Keratinocyte (primary cell): ENCODE results near the gene PLD5. TPM values are rescaled to one million over a fixed set of nuclear protein-coding genes. Genes with fewer than 3 reads are reported as not detected.

Experiments used
- DNase-seq: peaks from one replicate; pipeline ENCODE4 v3.0.0-alpha.2; 2011; ENCODE audit warnings: low read depth, missing footprints, low spot score
- FAIRE-seq: peaks from 2 replicates; lab custom pipeline; 2011; peaks lifted over from hg19 to GRCh38; lab: Jason Lieb, UNC
- H2AFZ ChIP-seq: 2 replicates; pipeline ENCODE4 v1.6.0; 2012; ENCODE audit warnings: low read length, control low read depth, inconsistent platforms; ENCODE audit not compliant: control insufficient read depth
- H3K27ac ChIP-seq: 2 replicates; pipeline ENCODE4 v1.5.1; 2011; ENCODE audit warnings: low read length; ENCODE audit not compliant: control insufficient read depth, insufficient read depth
- H3K27me3 ChIP-seq: 3 replicates; pipeline ENCODE4 v1.6.0; 2011; ENCODE audit warnings: low read length; ENCODE audit not compliant: control insufficient read depth, insufficient read depth; ENCODE audit errors: extremely low read depth
- H3K36me3 ChIP-seq, 2 experiments: 2 replicates in 1 of 2; 3 replicates in 1 of 2; pipeline ENCODE4 v1.5.1; 2011; ENCODE audit warnings: low read length in 2 of 2, mild to moderate bottlenecking in 1 of 2; ENCODE audit not compliant: control insufficient read depth in 2 of 2, insufficient read depth in 2 of 2; ENCODE audit errors: extremely low read depth in 1 of 2
- H3K4me1 ChIP-seq: 3 replicates; pipeline ENCODE4 v1.5.1; 2011; ENCODE audit warnings: low read length; ENCODE audit not compliant: control insufficient read depth, insufficient read depth; ENCODE audit errors: extremely low read depth
- H3K4me2 ChIP-seq: 3 replicates; pipeline ENCODE4 v1.6.0; 2011; ENCODE audit warnings: low read depth, low read length; ENCODE audit not compliant: control insufficient read depth, insufficient read depth; ENCODE audit errors: extremely low read depth
- H3K4me3 ChIP-seq, 3 experiments: fragments of 200-600 bp in 1 of 3; sonication (generic) in 1 of 3; 2 replicates in 2 of 3; 3 replicates in 1 of 3; pipeline ENCODE4 v1.5.1; 2011 to 2016; ENCODE audit warnings: low read length in 3 of 3, mild to moderate bottlenecking in 3 of 3, control low read depth in 2 of 3, inconsistent platforms in 1 of 3, low read depth in 1 of 3, mixed read lengths in 1 of 3, mixed run types in 1 of 3, moderate library complexity in 1 of 3; ENCODE audit not compliant: control insufficient read depth in 2 of 3, insufficient read depth in 2 of 3; ENCODE audit errors: extremely low read depth in 1 of 3
- H3K79me2 ChIP-seq: 2 replicates; pipeline ENCODE4 v1.6.0; 2012; ENCODE audit warnings: low read length; ENCODE audit not compliant: control insufficient read depth, insufficient read depth
- H3K9ac ChIP-seq: 3 replicates; pipeline ENCODE4 v1.6.0; 2011; ENCODE audit warnings: low read length; ENCODE audit not compliant: control insufficient read depth, insufficient read depth; ENCODE audit errors: extremely low read depth
- H3K9me1 ChIP-seq: 3 replicates; pipeline ENCODE4 v1.6.0; 2011; ENCODE audit warnings: low read length; ENCODE audit not compliant: control insufficient read depth, insufficient read depth; ENCODE audit errors: extremely low read depth
- H3K9me3 ChIP-seq: 2 replicates; pipeline ENCODE4 v1.5.1; 2012; ENCODE audit warnings: low read depth, low read length; ENCODE audit not compliant: control insufficient read depth
- H4K20me1 ChIP-seq: 3 replicates; pipeline ENCODE4 v1.6.0; 2011; ENCODE audit warnings: low read length; ENCODE audit not compliant: control insufficient read depth, insufficient read depth; ENCODE audit errors: extremely low read depth
- CTCF ChIP-seq, 3 experiments: IDR thresholded peaks in 1 of 3; conservative IDR thresholded peaks in 1 of 3; optimal IDR thresholded peaks in 1 of 3; 2 replicates in 2 of 3; 3 replicates in 1 of 3; pipeline versions ENCODE3 to v1.5.1; 2011; ENCODE audit warnings: low read length in 3 of 3, mild to moderate bottlenecking in 3 of 3, moderate library complexity in 2 of 3, control low read depth in 1 of 3, inconsistent platforms in 1 of 3; ENCODE audit not compliant: insufficient read depth in 2 of 3; ENCODE audit errors: extremely low read depth in 1 of 3
- EZH2 ChIP-seq: IDR thresholded peaks from one replicate; pipeline ENCODE4 v1.6.1; 2012; ENCODE audit warnings: inconsistent platforms, mild to moderate bottlenecking, low read length, moderate library complexity
- dilution Hi-C: fragments of 300-500 bp; cut with MboI; formaldehyde crosslinking; loops from one replicate; pipeline ENCODE4 v1.7.0; 2020; ENCODE audit warnings: low sequenced_read_pairs; ENCODE audit not compliant: extremely low pct_ligation_motif_present
- polyA plus RNA-seq, 5 experiments: library from polyadenylated mRNA; depleted of rRNA in 3 of 5; stranded (reverse) in 3 of 5; stranded (forward) in 1 of 5; unstranded in 1 of 5; fragments of >200 nt; gene quantifications; 1 replicate in 1 of 5; 2 replicates in 3 of 5; 3 replicates in 1 of 5; pipeline versions ENCODE4 v1.2.1 to v1.2.3, GENCODE V29; 2011 to 2012; ENCODE audit warnings: missing spikeins in 2 of 5, low read depth in 1 of 5, low replicate concordance in 1 of 5

PLD5 gene
- polyA plus RNA-seq, 1 donor (not counting 4 experiments of a cell fraction or from before 2014, with no cell fraction given): 7.2 TPM

GRCh38 chr1:242241936-242242335 is 282.6 kb downstream of the PLD5 start:
- DNase-seq: no peak
- peaks cover 0 to 6% of the 10 kb centered on the region in 2 experiments for H3K36me3 ChIP-seq
- TF ChIP-seq CTCF (optimal IDR thresholded peaks at IDR 0.05 in 1 of 3, IDR thresholded peaks at IDR 0.05 in 1 of 3, conservative IDR thresholded peaks at IDR 0.05 in 1 of 3; ENCODE audit: extremely low read depth in 1 of 3, insufficient read depth in 2 of 3, low read length in 3 of 3) (no peak), EZH2 (no peak)
- H3K4me1 ChIP-seq: no peaks in the 10 kb centered on the region
- H3K4me2 ChIP-seq: no peak overlapping the region
- dilution Hi-C loops: no loop called here
- no peaks in the 10 kb centered on the region for H4K20me1 ChIP-seq
- no peak overlapping the region for H2AFZ ChIP-seq
- H3K9ac ChIP-seq: no peak overlapping the region
- H3K79me2 ChIP-seq: no peaks in the 10 kb centered on the region
- no peaks in the 10 kb centered on the region for H3K9me1 ChIP-seq
- no peak overlapping the region for H3K4me3 ChIP-seq
- no peak for FAIRE-seq
- H3K27ac ChIP-seq: no peak overlapping the region
- H3K9me3 ChIP-seq: no peaks in the 10 kb centered on the region
- no peaks in the 10 kb centered on the region for H3K27me3 ChIP-seq

GRCh38 chr1:242240691-242241090 is 283.8 kb downstream of the PLD5 start:
- Histone ChIP-seq H3K4me3 (no peak overlapping the region), H3K4me1 (no peaks in the 10 kb centered on the region), H3K79me2 (no peaks in the 10 kb centered on the region), H3K4me2 (no peak overlapping the region), H4K20me1 (no peaks in the 10 kb centered on the region), H3K36me3 (peaks cover 0 to 6% of the 10 kb centered on the region in 2 experiments), H2AFZ (no peak overlapping the region), H3K9me1 (no peaks in the 10 kb centered on the region), H3K27ac (no peak overlapping the region), H3K27me3 (no peaks in the 10 kb centered on the region), H3K9me3 (no peaks in the 10 kb centered on the region), H3K9ac (no peak overlapping the region)
- FAIRE-seq (no peak), DNase-seq (no peak)
- TF ChIP-seq EZH2 (no peak), CTCF (optimal IDR thresholded peaks at IDR 0.05 in 1 of 3, IDR thresholded peaks at IDR 0.05 in 1 of 3, conservative IDR thresholded peaks at IDR 0.05 in 1 of 3; ENCODE audit: extremely low read depth in 1 of 3, insufficient read depth in 2 of 3, low read length in 3 of 3) (no peak)
- dilution Hi-C loops: no loop called here
